T-helper 2 cell treated with Interferon-gamma antibody and Interleukin-4, amounts not matched to agents 5 μg/mL and 100 μg/mL, for 36 hours (primary cell): Measurements from ENCODE around the gene ZNF280D.

Source experiments
- DNase-seq: peaks from one replicate; pipeline ENCODE4 v3.0.0; 2021; ENCODE audit warnings: low spot score
- H3K27ac Mint-ChIP-seq: one replicate; pipeline ENCODE4 v1.8.0; 2021; ENCODE audit warnings: mild to moderate bottlenecking, mixed read lengths
- H3K27me3 Mint-ChIP-seq: one replicate; pipeline ENCODE4 v1.8.0; 2021; ENCODE audit warnings: low read depth, mixed read lengths
- H3K36me3 Mint-ChIP-seq: one replicate; pipeline ENCODE4 v1.8.0; 2021; ENCODE audit warnings: low read depth, mixed read lengths
- H3K4me1 Mint-ChIP-seq: one replicate; pipeline ENCODE4 v1.8.0; 2021; ENCODE audit warnings: low read depth, mixed read lengths
- H3K4me3 Mint-ChIP-seq: one replicate; pipeline ENCODE4 v1.8.0; 2022; ENCODE audit warnings: mild to moderate bottlenecking, moderate library complexity, mixed read lengths
- H3K9me3 Mint-ChIP-seq: one replicate; pipeline ENCODE4 v1.8.0; 2021; ENCODE audit warnings: mixed read lengths

The ZNF280D gene

GRCh38 chr15:56737791-56738190 lies 4.5 kb upstream of the ZNF280D start:
- no peak for DNase-seq
- Mint-ChIP-seq H3K36me3 (no peaks in the 10 kb centered on the region), H3K27ac (no peak overlapping the region), H3K27me3 (peaks cover 9% of the 10 kb centered on the region), H3K4me3 (no peak overlapping the region), H3K9me3 (peaks cover 11% of the 10 kb centered on the region), H3K4me1 (peaks cover 2% of the 10 kb centered on the region)

GRCh38 chr15:56736881-56737707 lies 3.8 kb upstream of the ZNF280D start:
- H3K9me3 Mint-ChIP-seq: peaks cover 11% of the 10 kb centered on the region
- peaks cover 4% of the 10 kb centered on the region for H3K27me3 Mint-ChIP-seq
- H3K36me3 Mint-ChIP-seq: no peaks in the 10 kb centered on the region
- no peak overlapping the region for H3K4me3 Mint-ChIP-seq
- H3K27ac Mint-ChIP-seq: no peak overlapping the region
- DNase-seq: no peak
- peaks cover 6% of the 10 kb centered on the region for H3K4me1 Mint-ChIP-seq

GRCh38 chr15:56736308-56736707 lies 3.0 kb upstream of the ZNF280D start:
- Mint-ChIP-seq H3K4me3 (no peak overlapping the region), H3K4me1 (peaks cover 10% of the 10 kb centered on the region), H3K9me3 (peaks cover 11% of the 10 kb centered on the region), H3K27ac (no peak overlapping the region), H3K36me3 (peaks cover 4% of the 10 kb centered on the region), H3K27me3 (peaks cover 4% of the 10 kb centered on the region)
- DNase-seq: no peak

- peaks cover 10% of the 10 kb centered on the region for H3K36me3 Mint-ChIP-seq
- no peak overlapping the region for H3K27ac Mint-ChIP-seq
- H3K27me3 Mint-ChIP-seq: peaks cover 4% of the 10 kb centered on the region
- H3K9me3 Mint-ChIP-seq: peaks cover 11% of the 10 kb centered on the region
- DNase-seq: no peak
- no peak overlapping the region for H3K4me3 Mint-ChIP-seq
- peaks cover 16% of the 10 kb centered on the region for H3K4me1 Mint-ChIP-seq
Observed at GRCh38 chr15:56735589-56735988, 2.3 kb upstream of the ZNF280D start.

- Mint-ChIP-seq H3K27ac (peak overlapping the region; percentile 8), H3K4me3 (peak overlapping the region; percentile 31), H3K9me3 (peaks cover 11% of the 10 kb centered on the region), H3K27me3 (peaks cover 4% of the 10 kb centered on the region), H3K36me3 (peaks cover 16% of the 10 kb centered on the region), H3K4me1 (peaks cover 20% of the 10 kb centered on the region)
- no peak for DNase-seq
Observed at GRCh38 chr15:56734013-56734635, 815 bp upstream of the ZNF280D start.

GRCh38 chr15:56732886-56733135 lies 498 bp downstream of the ZNF280D start:
- Mint-ChIP-seq H3K4me1 (peaks cover 24% of the 10 kb centered on the region), H3K36me3 (peaks cover 23% of the 10 kb centered on the region), H3K9me3 (peaks cover 11% of the 10 kb centered on the region), H3K4me3 (peak overlapping the region; percentile 97), H3K27ac (peak overlapping the region; percentile 96), H3K27me3 (peaks cover 4% of the 10 kb centered on the region)
- no peak for DNase-seq

- peaks cover 24% of the 10 kb centered on the region for H3K4me1 Mint-ChIP-seq
- H3K4me3 Mint-ChIP-seq: peak overlapping the region; percentile 97
- peak overlapping the region; percentile 96 for H3K27ac Mint-ChIP-seq
- peaks cover 27% of the 10 kb centered on the region for H3K36me3 Mint-ChIP-seq
- peaks cover 4% of the 10 kb centered on the region for H3K27me3 Mint-ChIP-seq
- peaks cover 11% of the 10 kb centered on the region for H3K9me3 Mint-ChIP-seq
- no peak for DNase-seq
Observed at GRCh38 chr15:56732135-56732885, 999 bp downstream of the ZNF280D start.

GRCh38 chr15:56731548-56731947 lies 1.8 kb downstream of the ZNF280D start:
- Mint-ChIP-seq H3K27ac (no peak overlapping the region), H3K4me3 (peak overlapping the region; percentile 97), H3K27me3 (peaks cover 4% of the 10 kb centered on the region), H3K36me3 (peaks cover 34% of the 10 kb centered on the region), H3K4me1 (peaks cover 24% of the 10 kb centered on the region), H3K9me3 (peaks cover 11% of the 10 kb centered on the region)
- DNase-seq: no peak

- peaks cover 4% of the 10 kb centered on the region for H3K9me3 Mint-ChIP-seq
- no peak overlapping the region for H3K4me3 Mint-ChIP-seq
- peaks cover 30% of the 10 kb centered on the region for H3K4me1 Mint-ChIP-seq
- H3K27me3 Mint-ChIP-seq: no peaks in the 10 kb centered on the region
- H3K36me3 Mint-ChIP-seq: peaks cover 40% of the 10 kb centered on the region
- no peak for DNase-seq
- H3K27ac Mint-ChIP-seq: no peak overlapping the region
Observed at GRCh38 chr15:56729561-56729960, 3.7 kb downstream of the ZNF280D start.

GRCh38 chr15:56725386-56725785 lies 7.9 kb downstream of the ZNF280D start:
- Mint-ChIP-seq H3K27ac (no peak overlapping the region), H3K4me1 (peaks cover 39% of the 10 kb centered on the region), H3K4me3 (no peak overlapping the region), H3K36me3 (peaks cover 53% of the 10 kb centered on the region), H3K27me3 (no peaks in the 10 kb centered on the region), H3K9me3 (peaks cover 8% of the 10 kb centered on the region)
- no peak for DNase-seq

- H3K27me3 Mint-ChIP-seq: no peaks in the 10 kb centered on the region
- H3K36me3 Mint-ChIP-seq: peaks cover 53% of the 10 kb centered on the region
- no peak for DNase-seq
- peaks cover 45% of the 10 kb centered on the region for H3K4me1 Mint-ChIP-seq
- peaks cover 8% of the 10 kb centered on the region for H3K9me3 Mint-ChIP-seq
- no peak overlapping the region for H3K27ac Mint-ChIP-seq
- H3K4me3 Mint-ChIP-seq: no peak overlapping the region
Observed at GRCh38 chr15:56724232-56724631, 9.1 kb downstream of the ZNF280D start.

- peaks cover 8% of the 10 kb centered on the region for H3K9me3 Mint-ChIP-seq
- no peak for DNase-seq
- peak overlapping the region; percentile 3 for H3K27ac Mint-ChIP-seq
- no peaks in the 10 kb centered on the region for H3K27me3 Mint-ChIP-seq
- peaks cover 44% of the 10 kb centered on the region for H3K4me1 Mint-ChIP-seq
- H3K36me3 Mint-ChIP-seq: peaks cover 49% of the 10 kb centered on the region
- no peak overlapping the region for H3K4me3 Mint-ChIP-seq
Observed at GRCh38 chr15:56723787-56724186, 9.5 kb downstream of the ZNF280D start.

- peaks cover 39% of the 10 kb centered on the region for H3K4me1 Mint-ChIP-seq
Observed at GRCh38 chr15:56719774-56720555, 13.3 kb downstream of the ZNF280D start.

More at GRCh38 chr15:56719774-56720555, 13.3 kb downstream of the ZNF280D start:
- Mint-ChIP-seq H3K9me3 (peaks cover 8% of the 10 kb centered on the region), H3K36me3 (peaks cover 30% of the 10 kb centered on the region), H3K4me3 (no peak overlapping the region), H3K27me3 (no peaks in the 10 kb centered on the region), H3K27ac (no peak overlapping the region)
- DNase-seq: no peak
